Common myeloid progenitor, CD34-positive (primary cell): Measurements from ENCODE around the gene ACY1.

ENCODE experiments used
- CTCF ChIA-PET: fragments of 350-600 bp; sonication (Branson Sonifier 250); formaldehyde crosslinking; loops from one replicate; lab custom pipeline; 2021; ENCODE audit warnings: antibody characterized with exemption; lab: Charles Lee
- POLR2A ChIA-PET: fragments of 350-600 bp; sonication (Branson Sonifier 250); formaldehyde crosslinking; loops from one replicate; lab custom pipeline; 2021; ENCODE audit warnings: antibody characterized with exemption; lab: Charles Lee
- DNase-seq, 3 donors: peaks; one replicate each; pipeline versions ENCODE4 v3.0.0 to v3.0.0-alpha.2; 2013
- H3K27ac ChIP-seq, 2 experiments: 1 replicate in 1 of 2; 2 replicates in 1 of 2; pipeline ENCODE4 v1.7.0; 2013; ENCODE audit warnings: inconsistent platforms in 2 of 2, low read length in 2 of 2, mild to moderate bottlenecking in 2 of 2, low read depth in 1 of 2, moderate library complexity in 1 of 2; ENCODE audit not compliant: severe bottlenecking in 2 of 2, insufficient read depth in 1 of 2, poor library complexity in 1 of 2
- H3K27me3 ChIP-seq, 5 experiments: replicated peaks in 2 of 5; 1 replicate in 3 of 5; 2 replicates in 2 of 5; pipeline versions ENCODE4 v1.6.1 to v1.7.0; 2013; ENCODE audit warnings: low read length in 4 of 5, mild to moderate bottlenecking in 2 of 5, moderate library complexity in 2 of 5, inconsistent platforms in 1 of 5; ENCODE audit not compliant: insufficient read depth in 5 of 5, control insufficient read depth in 4 of 5
- H3K36me3 ChIP-seq, 4 experiments: 1 replicate in 2 of 4; 2 replicates in 2 of 4; pipeline versions ENCODE4 v1.6.1 to v1.7.0; 2013; ENCODE audit warnings: low read length in 3 of 4, control low read depth in 1 of 4, mild to moderate bottlenecking in 1 of 4; ENCODE audit not compliant: control insufficient read depth in 4 of 4, insufficient read depth in 4 of 4
- H3K4me1 ChIP-seq, 4 experiments: 1 replicate in 3 of 4; 2 replicates in 1 of 4; pipeline versions ENCODE4 v1.6.1 to v1.7.1; 2013; ENCODE audit warnings: low read length in 3 of 4, mild to moderate bottlenecking in 3 of 4, control low read depth in 1 of 4, inconsistent platforms in 1 of 4, moderate library complexity in 1 of 4; ENCODE audit not compliant: control insufficient read depth in 4 of 4, insufficient read depth in 4 of 4; ENCODE audit errors: control extremely low read depth in 1 of 4
- H3K4me3 ChIP-seq, 7 experiments: 1 replicate in 4 of 7; 2 replicates in 3 of 7; pipeline versions ENCODE4 v1.5.1 to v1.7.0; 2013; ENCODE audit warnings: mild to moderate bottlenecking in 7 of 7, low read length in 6 of 7, moderate library complexity in 6 of 7, inconsistent platforms in 2 of 7, low read depth in 2 of 7, control low read depth in 1 of 7; ENCODE audit not compliant: insufficient read depth in 4 of 7, control insufficient read depth in 1 of 7; ENCODE audit errors: extremely low read depth in 1 of 7
- H3K9me3 ChIP-seq, 5 experiments: 1 replicate in 4 of 5; 2 replicates in 1 of 5; pipeline versions ENCODE4 v1.6.1 to v1.7.1; 2013; ENCODE audit warnings: low read length in 4 of 5, mild to moderate bottlenecking in 2 of 5, inconsistent platforms in 1 of 5, low read depth in 1 of 5, moderate library complexity in 1 of 5; ENCODE audit not compliant: control insufficient read depth in 4 of 5, insufficient read depth in 2 of 5; ENCODE audit errors: control extremely low read depth in 1 of 5
- WGBS: methylation state at CpG from one replicate; pipeline ENCODE4 v1.1.5; 2013; ENCODE audit not compliant: insufficient coverage; 5-methylcytosine and 5-hydroxymethylcytosine counted together

Gene ACY1

GRCh38 chr3:51968170-51968775 is 15.1 kb upstream of the ACY1 start:
- Histone ChIP-seq H3K27me3 (peaks cover 0 to 16% (median 0%) of the 10 kb centered on the region in 5 experiments), H3K4me1 (peaks cover 0 to 19% (median 17%) of the 10 kb centered on the region in 4 experiments), H3K4me3 (peak overlapping the region in 6 of 7 experiments; percentile 48 to 78 (median 61)), H3K36me3 (no peaks in the 10 kb centered on the region), H3K9me3 (no peaks in the 10 kb centered on the region), H3K27ac (no peak overlapping the region)
- ChIA-PET POLR2A (interaction anchor here (0.6 kb wide), 1 partner anchor 15 kb away, joined by 3 read pairs; no protein-coding TSS in a partner anchor), CTCF (interaction anchor here (4.1 to 9.3 kb wide), 2 partner anchors 8 to 26 kb away, joined by 17 to 76 read pairs; partner anchors contain the start of genes PARP3 and RRP9)
- WGBS, result 41% methylated on average over 3 of the region's 11 CpGs
- DNase-seq, result no peak

GRCh38 chr3:51968883-51969678 is 14.3 kb upstream of the ACY1 start:
- ChIA-PET POLR2A (no interaction called here), CTCF (interaction anchor here (1.1 to 9.3 kb wide), 5 partner anchors 9 to 27 kb away, joined by 3 to 76 read pairs (median 4); partner anchors contain the start of genes PARP3 and RRP9)
- Histone ChIP-seq H3K27ac (no peak overlapping the region), H3K4me1 (peaks cover 0 to 26% (median 24%) of the 10 kb centered on the region in 4 experiments), H3K9me3 (no peaks in the 10 kb centered on the region), H3K4me3 (no peak overlapping the region), H3K27me3 (peaks cover 0 to 14% (median 0%) of the 10 kb centered on the region in 5 experiments), H3K36me3 (no peaks in the 10 kb centered on the region)
- no peak for DNase-seq
- WGBS, result 97% methylated on average over 5 of the region's 6 CpGs

- Histone ChIP-seq H3K4me1 (peaks cover 0 to 34% (median 31%) of the 10 kb centered on the region in 4 experiments), H3K4me3 (no peak overlapping the region), H3K9me3 (no peaks in the 10 kb centered on the region), H3K27me3 (peaks cover 0 to 12% (median 0%) of the 10 kb centered on the region in 5 experiments), H3K27ac (no peak overlapping the region), H3K36me3 (no peaks in the 10 kb centered on the region)
- CTCF ChIA-PET, result interaction anchor here (1.0 to 9.3 kb wide), 6 partner anchors 10 to 28 kb away, joined by 3 to 76 read pairs (median 4); partner anchors contain the start of genes PARP3 and RRP9
- POLR2A ChIA-PET, result no interaction called here
- DNase-seq, result no peak
- 84% methylated on average over 3 of the region's 4 CpGs for WGBS
Observed at GRCh38 chr3:51969841-51970240, 13.5 kb upstream of the ACY1 start.

- WGBS, result 100% methylated on average over 5 of the region's 6 CpGs
- Histone ChIP-seq H3K4me1 (peaks cover 4 to 43% (median 38%) of the 10 kb centered on the region in 4 experiments), H3K36me3 (no peaks in the 10 kb centered on the region), H3K27me3 (peaks cover 0 to 4% (median 0%) of the 10 kb centered on the region in 5 experiments), H3K27ac (no peak overlapping the region), H3K4me3 (no peak overlapping the region), H3K9me3 (no peaks in the 10 kb centered on the region)
- ChIA-PET CTCF (interaction anchor here (1.0 to 9.3 kb wide), 4 partner anchors 10 to 29 kb away, joined by 3 to 76 read pairs (median 4); partner anchors contain the start of genes PARP3 and RRP9), POLR2A (no interaction called here)
- no peak for DNase-seq
Observed at GRCh38 chr3:51970606-51971300, 12.6 kb upstream of the ACY1 start.

- Histone ChIP-seq H3K4me1 (peaks cover 4 to 46% (median 43%) of the 10 kb centered on the region in 4 experiments), H3K27ac (no peak overlapping the region), H3K9me3 (no peaks in the 10 kb centered on the region), H3K27me3 (peaks cover 0 to 3% (median 0%) of the 10 kb centered on the region in 5 experiments), H3K36me3 (no peaks in the 10 kb centered on the region), H3K4me3 (no peak overlapping the region)
- ChIA-PET POLR2A (no interaction called here), CTCF (interaction anchor here (1.0 to 9.3 kb wide), 4 partner anchors 11 to 29 kb away, joined by 3 to 76 read pairs (median 13); partner anchors contain the start of genes PARP3 and RRP9)
- WGBS, result 95% methylated on average over 10 of the region's 11 CpGs
- DNase-seq, result no peak
Observed at GRCh38 chr3:51971350-51971749, 12.0 kb upstream of the ACY1 start.

- Histone ChIP-seq H3K27me3 (no peaks in the 10 kb centered on the region), H3K36me3 (peaks cover 0 to 6% (median 0%) of the 10 kb centered on the region in 4 experiments), H3K27ac (peak overlapping the region in 1 of 2 experiments; percentile 77), H3K4me3 (peak overlapping the region; percentile 47 to 90 (median 84)), H3K4me1 (peaks cover 4 to 38% (median 29%) of the 10 kb centered on the region in 4 experiments), H3K9me3 (no peaks in the 10 kb centered on the region)
- 23% methylated on average over 30 of the region's 30 CpGs for WGBS
- DNase-seq, result peak in 1 of 3 donors; percentile 24
- POLR2A ChIA-PET, result interaction anchor here (0.6 to 1.3 kb wide), 4 partner anchors 8 to 33 kb away, joined by 3 to 4 read pairs (median 4); partner anchors contain the start of genes PARP3 and RRP9
- CTCF ChIA-PET, result interaction anchor here (0.6 to 9.3 kb wide), 14 partner anchors 8 to 128 kb away, joined by 3 to 76 read pairs (median 6); partner anchors contain the start of genes ACY1, PARP3 and RRP9
Observed at GRCh38 chr3:51974277-51974962, 8.9 kb upstream of the ACY1 start.
